ENCODE results near the gene CCDC186.

DNA sequence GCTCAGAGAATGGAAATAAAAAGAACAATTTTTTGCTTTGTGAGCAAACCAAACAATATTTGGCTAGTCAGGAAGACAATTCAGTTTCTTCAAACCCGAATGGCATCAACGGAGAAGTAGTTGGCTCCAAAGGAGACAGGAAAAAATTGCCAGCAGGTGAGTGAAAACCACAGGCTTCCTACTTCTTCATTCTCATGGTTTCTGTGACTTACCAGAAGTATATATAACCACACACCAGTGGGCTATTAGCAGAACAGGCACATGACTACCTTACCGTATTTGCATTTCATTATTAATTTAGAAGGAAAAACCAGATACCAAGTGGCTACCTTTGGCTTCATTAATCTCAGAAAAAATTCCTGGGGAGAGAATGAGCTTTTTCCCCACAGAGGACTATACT lies 14.0 kb upstream of the CCDC186 start:
- TF ChIP-seq, protein P1, sequence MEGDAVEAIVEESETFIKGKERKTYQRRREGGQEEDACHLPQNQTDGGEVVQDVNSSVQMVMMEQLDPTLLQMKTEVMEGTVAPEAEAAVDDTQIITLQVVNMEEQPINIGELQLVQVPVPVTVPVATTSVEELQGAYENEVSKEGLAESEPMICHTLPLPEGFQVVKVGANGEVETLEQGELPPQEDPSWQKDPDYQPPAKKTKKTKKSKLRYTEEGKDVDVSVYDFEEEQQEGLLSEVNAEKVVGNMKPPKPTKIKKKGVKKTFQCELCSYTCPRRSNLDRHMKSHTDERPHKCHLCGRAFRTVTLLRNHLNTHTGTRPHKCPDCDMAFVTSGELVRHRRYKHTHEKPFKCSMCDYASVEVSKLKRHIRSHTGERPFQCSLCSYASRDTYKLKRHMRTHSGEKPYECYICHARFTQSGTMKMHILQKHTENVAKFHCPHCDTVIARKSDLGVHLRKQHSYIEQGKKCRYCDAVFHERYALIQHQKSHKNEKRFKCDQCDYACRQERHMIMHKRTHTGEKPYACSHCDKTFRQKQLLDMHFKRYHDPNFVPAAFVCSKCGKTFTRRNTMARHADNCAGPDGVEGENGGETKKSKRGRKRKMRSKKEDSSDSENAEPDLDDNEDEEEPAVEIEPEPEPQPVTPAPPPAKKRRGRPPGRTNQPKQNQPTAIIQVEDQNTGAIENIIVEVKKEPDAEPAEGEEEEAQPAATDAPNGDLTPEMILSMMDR (IDR thresholded peaks at IDR 0.05) = no peak
- TF ChIP-seq POLR2A (IDR thresholded peaks at IDR 0.05) = no peak
